Measurements from ENCODE around the gene FBXO36.

Gene FBXO36

GRCh38 chr2:230019742-230020141, 97.4 kb downstream of the FBXO36 start:
- TF ChIP-seq CTCF (IDR thresholded peaks at IDR 0.05; ENCODE audit: borderline replicate concordance, control extremely low read depth, extremely low read depth, insufficient read depth, missing control alignments), result no peak
- no peak for DNase-seq (ENCODE audit: low spot score)
- in situ Hi-C loops (cut with MboI; ENCODE audit: low sequenced_read_pairs, unreplicated experiment), result no loop called here

- in situ Hi-C loops (cut with MboI; ENCODE audit: low sequenced_read_pairs, unreplicated experiment), result no loop called here
- no peak for DNase-seq (ENCODE audit: low spot score)
- TF ChIP-seq CTCF (IDR thresholded peaks at IDR 0.05; ENCODE audit: borderline replicate concordance, control extremely low read depth, extremely low read depth, insufficient read depth, missing control alignments), result no peak
Measured at GRCh38 chr2:230023313-230023712, 101.0 kb downstream of the FBXO36 start.

GRCh38 chr2:230042195-230042594, 119.9 kb downstream of the FBXO36 start:
- no peak for TF ChIP-seq CTCF (IDR thresholded peaks at IDR 0.05; ENCODE audit: borderline replicate concordance, control extremely low read depth, extremely low read depth, insufficient read depth, missing control alignments)
- in situ Hi-C loops (cut with MboI; ENCODE audit: low sequenced_read_pairs, unreplicated experiment), result no loop called here
- DNase-seq (ENCODE audit: low spot score), result no peak

GRCh38 chr2:230043025-230043424, 120.7 kb downstream of the FBXO36 start:
- in situ Hi-C loops (cut with MboI; ENCODE audit: low sequenced_read_pairs, unreplicated experiment), result no loop called here
- no peak for DNase-seq (ENCODE audit: low spot score)

GRCh38 chr2:230043461-230043860, 121.2 kb downstream of the FBXO36 start:
- no peak for TF ChIP-seq CTCF (IDR thresholded peaks at IDR 0.05; ENCODE audit: borderline replicate concordance, control extremely low read depth, extremely low read depth, insufficient read depth, missing control alignments)
- in situ Hi-C loops (cut with MboI; ENCODE audit: low sequenced_read_pairs, unreplicated experiment), result no loop called here
- no peak for DNase-seq (ENCODE audit: low spot score)

More at GRCh38 chr2:230043025-230043424, 120.7 kb downstream of the FBXO36 start:
- TF ChIP-seq CTCF (IDR thresholded peaks at IDR 0.05; ENCODE audit: borderline replicate concordance, control extremely low read depth, extremely low read depth, insufficient read depth, missing control alignments), result no peak

- no peak for DNase-seq (ENCODE audit: low spot score)
- in situ Hi-C loops (cut with MboI; ENCODE audit: low sequenced_read_pairs, unreplicated experiment), result no loop called here
- TF ChIP-seq CTCF (IDR thresholded peaks at IDR 0.05; ENCODE audit: borderline replicate concordance, control extremely low read depth, extremely low read depth, insufficient read depth, missing control alignments), result no peak
Measured at GRCh38 chr2:230046491-230046890, 124.2 kb downstream of the FBXO36 start.
